GM12873 (cell line): ENCODE results near the gene FAM120B.

Source experiments
- TF ChIP-seq, protein P1 (sequence below): IDR thresholded peaks from 2 replicates; pipeline ENCODE4 v1.5.1; 2012; ENCODE audit warnings: low read depth, mild to moderate bottlenecking, moderate library complexity, low read length, control low read depth; ENCODE audit not compliant: insufficient read depth; ENCODE audit errors: missing control alignments

The FAM120B gene

DNA sequence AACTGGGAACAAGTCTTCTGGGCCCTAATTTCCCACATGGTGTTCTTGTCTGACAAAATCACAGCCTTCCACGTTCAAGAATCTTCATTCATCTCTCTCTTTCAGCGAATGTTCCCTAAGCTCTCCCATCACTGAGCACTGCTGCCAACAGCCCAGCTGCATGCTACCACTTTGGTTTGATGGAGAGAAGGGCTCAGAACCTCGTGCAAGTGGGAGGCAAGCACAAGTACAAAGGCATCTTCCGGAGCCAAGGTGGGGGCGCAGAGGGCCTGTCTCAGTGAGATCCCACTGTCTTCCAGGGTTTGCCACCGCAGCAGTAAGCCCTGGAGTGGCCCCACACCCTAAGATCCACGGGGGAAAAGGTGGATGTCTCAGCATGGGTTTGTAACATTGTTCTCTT lies 32.9 kb upstream of the FAM120B start:
- TF ChIP-seq, protein P1, sequence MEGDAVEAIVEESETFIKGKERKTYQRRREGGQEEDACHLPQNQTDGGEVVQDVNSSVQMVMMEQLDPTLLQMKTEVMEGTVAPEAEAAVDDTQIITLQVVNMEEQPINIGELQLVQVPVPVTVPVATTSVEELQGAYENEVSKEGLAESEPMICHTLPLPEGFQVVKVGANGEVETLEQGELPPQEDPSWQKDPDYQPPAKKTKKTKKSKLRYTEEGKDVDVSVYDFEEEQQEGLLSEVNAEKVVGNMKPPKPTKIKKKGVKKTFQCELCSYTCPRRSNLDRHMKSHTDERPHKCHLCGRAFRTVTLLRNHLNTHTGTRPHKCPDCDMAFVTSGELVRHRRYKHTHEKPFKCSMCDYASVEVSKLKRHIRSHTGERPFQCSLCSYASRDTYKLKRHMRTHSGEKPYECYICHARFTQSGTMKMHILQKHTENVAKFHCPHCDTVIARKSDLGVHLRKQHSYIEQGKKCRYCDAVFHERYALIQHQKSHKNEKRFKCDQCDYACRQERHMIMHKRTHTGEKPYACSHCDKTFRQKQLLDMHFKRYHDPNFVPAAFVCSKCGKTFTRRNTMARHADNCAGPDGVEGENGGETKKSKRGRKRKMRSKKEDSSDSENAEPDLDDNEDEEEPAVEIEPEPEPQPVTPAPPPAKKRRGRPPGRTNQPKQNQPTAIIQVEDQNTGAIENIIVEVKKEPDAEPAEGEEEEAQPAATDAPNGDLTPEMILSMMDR, result no peak

DNA sequence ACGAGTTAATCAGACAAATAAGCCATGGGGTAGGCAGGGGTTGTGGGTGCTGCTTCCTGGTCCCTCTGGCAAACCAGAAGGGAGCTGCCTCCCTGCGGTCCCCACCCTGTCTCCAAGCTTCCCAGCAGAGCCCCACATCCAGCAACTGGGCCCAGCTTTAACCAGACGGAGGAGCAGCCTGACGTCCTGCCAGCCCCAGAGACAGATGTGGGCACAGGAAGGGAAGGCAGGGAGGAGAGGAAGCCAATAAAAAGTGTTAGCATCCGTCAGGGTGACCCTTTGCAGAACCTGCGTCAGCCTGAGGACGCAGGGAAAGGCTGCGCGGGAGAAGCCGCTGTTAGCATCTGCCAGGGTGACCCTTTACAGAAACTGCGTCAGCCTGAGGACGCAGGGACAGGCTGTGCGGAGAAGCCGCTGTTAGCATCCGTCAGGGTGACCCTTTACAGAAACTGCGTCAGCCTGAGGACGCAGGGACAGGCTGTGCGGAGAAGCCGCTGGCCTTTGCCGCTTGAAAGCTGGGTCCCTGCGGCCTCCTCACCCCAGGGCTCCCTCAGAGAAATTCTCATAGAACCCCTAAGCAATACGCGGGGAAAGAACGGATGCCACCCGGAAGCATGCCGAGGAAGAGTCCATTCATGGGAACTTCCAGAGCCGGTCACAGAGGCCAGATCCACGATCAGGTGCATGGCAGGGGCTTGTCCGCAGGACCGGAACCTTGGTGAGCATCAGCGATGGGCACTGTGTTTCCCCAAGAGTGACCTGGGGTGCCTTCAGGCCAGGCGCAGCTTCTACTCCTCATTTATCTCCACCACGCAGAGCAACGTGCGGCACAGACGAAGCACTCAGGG lies 31.6 kb upstream of the FAM120B start:
- TF ChIP-seq, protein P1, result no peak

DNA sequence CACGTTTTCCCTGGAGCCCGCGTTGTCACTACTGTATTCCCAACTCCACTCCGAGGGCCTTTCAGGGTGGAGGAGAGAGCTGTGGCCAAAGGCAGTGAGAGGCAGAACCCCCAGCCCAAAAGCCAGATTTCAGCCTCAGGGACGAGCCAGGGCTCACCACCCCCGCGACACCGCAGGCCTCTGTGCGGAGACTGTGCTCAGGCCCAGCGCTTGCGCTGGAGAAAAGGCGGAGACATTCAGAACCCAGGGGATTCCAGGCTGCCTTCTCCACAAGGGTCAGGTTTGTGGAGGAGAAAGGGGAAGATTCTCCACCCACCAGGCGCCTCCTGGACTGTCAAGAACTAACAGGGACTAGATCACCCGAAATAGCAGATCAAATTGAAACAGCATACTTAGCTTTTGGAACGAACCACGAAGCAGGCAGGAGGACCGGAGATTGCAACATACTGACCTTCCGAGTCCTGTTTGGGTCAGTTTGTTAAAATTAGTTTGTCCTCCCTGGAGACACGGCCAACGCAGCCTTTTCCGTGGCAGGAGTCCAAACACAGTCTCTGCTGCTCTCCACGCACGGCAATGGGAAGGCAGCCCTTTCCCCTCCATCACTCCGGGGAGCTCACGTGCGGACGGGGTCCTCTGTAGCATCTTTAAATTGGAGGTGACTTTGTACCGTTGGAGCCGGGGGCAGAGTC lies 30.0 kb upstream of the FAM120B start:
- TF ChIP-seq, protein P1, result no peak

DNA sequence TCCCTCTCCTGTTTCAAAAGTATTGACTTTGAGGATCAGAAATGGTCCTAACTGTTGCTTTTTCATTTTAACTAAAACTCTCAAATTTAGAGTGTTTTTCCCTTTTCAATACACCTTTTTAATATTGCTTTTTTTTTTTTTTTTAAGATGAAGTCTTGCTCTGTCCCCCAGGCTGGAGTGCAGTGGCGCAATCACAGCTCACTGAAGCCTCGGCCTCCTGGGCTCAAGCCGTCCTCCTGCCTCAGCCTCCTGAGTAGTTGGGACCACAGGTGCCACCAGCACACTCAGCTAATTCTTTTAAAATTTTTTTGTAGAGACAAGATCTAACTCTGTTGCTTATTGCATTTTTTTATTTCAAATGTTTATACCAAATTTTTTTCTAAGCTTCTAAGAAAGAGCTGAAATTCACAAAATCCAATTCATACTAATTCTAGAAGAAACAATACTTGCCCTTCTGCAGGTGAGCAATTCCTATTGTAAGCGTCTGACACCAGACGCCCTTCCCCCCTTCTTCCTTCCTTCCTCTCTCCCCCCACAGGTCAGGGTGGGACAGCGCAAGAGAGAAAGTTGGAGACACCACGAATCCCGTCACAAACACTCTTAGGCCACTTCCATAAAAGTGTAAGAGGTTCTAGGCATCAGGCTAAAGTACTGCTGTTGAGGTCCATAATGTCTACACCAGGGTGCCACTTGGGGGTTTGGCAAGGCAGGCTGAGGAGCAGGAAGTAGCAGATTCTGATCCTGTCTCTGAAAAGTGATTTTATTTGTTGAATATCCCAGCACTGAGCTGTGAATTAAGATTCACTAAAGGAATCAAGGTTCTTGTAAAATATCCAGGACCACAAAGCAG lies 28.4 kb upstream of the FAM120B start:
- TF ChIP-seq, protein P1, result no peak

DNA sequence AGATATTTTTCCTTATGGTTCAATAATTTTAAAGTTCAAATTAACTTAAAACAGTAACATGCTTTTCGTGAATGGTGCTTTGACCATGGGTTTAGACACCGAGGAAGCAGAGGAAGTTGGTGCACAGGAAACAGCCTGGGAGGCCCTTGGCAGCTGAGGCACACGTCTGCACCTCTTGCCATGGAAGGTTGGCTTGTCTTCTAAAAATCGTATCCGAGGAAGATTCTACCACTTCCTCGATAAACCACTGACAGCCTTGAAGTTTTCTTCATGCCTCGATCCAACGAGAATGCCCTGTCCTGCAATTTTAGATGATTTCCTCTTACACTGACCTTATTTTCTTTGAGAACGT lies 27.8 kb upstream of the FAM120B start:
- TF ChIP-seq, protein P1, result no peak

DNA sequence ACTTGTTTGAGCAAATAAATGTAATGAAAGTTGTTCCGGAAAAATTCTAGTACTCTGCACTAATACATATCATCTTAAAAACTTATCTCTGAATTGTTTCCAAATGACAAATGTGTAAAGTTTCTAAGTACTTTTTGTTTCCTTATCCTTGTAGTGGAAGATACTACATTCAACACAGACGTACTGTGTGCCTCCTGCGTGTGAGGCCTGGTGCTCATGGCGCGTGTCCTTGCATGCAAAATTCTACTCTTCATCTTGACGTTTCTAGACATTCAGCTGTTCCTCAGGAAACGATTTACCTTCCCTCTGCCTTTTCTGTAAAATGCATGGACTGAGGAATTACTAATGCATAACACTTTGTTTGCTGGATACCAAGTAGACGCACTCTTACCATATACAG lies 27.1 kb upstream of the FAM120B start:
- TF ChIP-seq, protein P1, result no peak
